COLO668 (cell line): Measurements from ENCODE around the gene PRKCZ.
"Not testable (repeated sequence)": the region's sequence is repeated elsewhere in the genome, so short reads cannot be mapped to it uniquely, and the experiment has no call there.

ENCODE experiments used
- DNase-seq: peaks from one replicate; lab custom pipeline; 2025; ENCODE audit not compliant: unreplicated experiment; lab: John Stamatoyannopoulos, UW

The PRKCZ gene

GRCh38 chr1:2114635-2115007 lies 64.4 kb downstream of the PRKCZ start:
- not testable (repeated sequence) for DNase-seq

GRCh38 chr1:2115008-2115641 lies 64.9 kb downstream of the PRKCZ start:
- DNase-seq: no peak

GRCh38 chr1:2115702-2116341 lies 65.6 kb downstream of the PRKCZ start:
- DNase-seq: no peak

GRCh38 chr1:2119886-2120285 lies 69.7 kb downstream of the PRKCZ start:
- DNase-seq: no peak

GRCh38 chr1:2121101-2121691 lies 71.0 kb downstream of the PRKCZ start:
- DNase-seq: no peak

- not testable (repeated sequence) for DNase-seq
Observed at GRCh38 chr1:2121794-2122193, 71.6 kb downstream of the PRKCZ start.

- DNase-seq: no peak
Observed at GRCh38 chr1:2124446-2125198, 74.4 kb downstream of the PRKCZ start.

GRCh38 chr1:2125350-2126211 lies 75.4 kb downstream of the PRKCZ start:
- DNase-seq: no peak

- no peak for DNase-seq
Observed at GRCh38 chr1:2126331-2127186, 76.3 kb downstream of the PRKCZ start.

- DNase-seq: no peak
Observed at GRCh38 chr1:2127187-2128145, 77.3 kb downstream of the PRKCZ start.

GRCh38 chr1:2128189-2128901 lies 78.1 kb downstream of the PRKCZ start:
- DNase-seq: no peak

GRCh38 chr1:2129256-2129943 lies 79.2 kb downstream of the PRKCZ start:
- DNase-seq: no peak

- DNase-seq: no peak
Observed at GRCh38 chr1:2130156-2130555, 79.9 kb downstream of the PRKCZ start.

- DNase-seq: no peak
Observed at GRCh38 chr1:2130871-2131289, 80.7 kb downstream of the PRKCZ start.

GRCh38 chr1:2132222-2133038 lies 82.2 kb downstream of the PRKCZ start:
- peak; percentile 42 for DNase-seq

- DNase-seq: peak; percentile 100
Observed at GRCh38 chr1:2133039-2133878, 83.0 kb downstream of the PRKCZ start.
